Measurements from ENCODE around the gene MAP7.
"Not testable (repeated sequence)": the region's sequence is repeated elsewhere in the genome, so short reads cannot be mapped to it uniquely, and the experiment has no call there.

The MAP7 gene

DNA sequence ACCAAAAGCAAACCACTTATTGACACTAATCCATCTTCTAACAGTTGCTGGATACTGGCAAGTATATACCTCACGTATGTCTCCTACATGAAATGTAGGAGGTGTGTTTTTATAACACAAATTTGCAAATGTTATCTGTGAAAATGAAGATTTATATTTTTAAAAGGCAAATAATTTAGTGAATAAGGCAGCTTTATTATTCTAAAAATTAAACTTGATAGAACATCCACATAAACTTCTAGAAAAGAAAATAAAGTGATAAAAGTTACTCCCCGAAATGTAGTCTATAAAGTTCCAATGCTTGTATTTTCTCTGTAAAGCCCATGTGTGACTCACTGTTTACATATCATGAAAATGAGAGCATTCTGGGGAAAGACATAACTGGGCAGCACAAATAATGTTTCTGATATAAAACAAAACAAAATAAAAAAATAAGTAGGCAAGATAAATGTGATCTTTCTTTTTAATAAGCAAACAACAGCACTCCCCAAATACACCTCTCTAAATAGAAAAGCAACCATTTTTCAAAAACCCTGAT is 84.4 kb downstream of the MAP7 start:
- DNase-seq = no peak

DNA sequence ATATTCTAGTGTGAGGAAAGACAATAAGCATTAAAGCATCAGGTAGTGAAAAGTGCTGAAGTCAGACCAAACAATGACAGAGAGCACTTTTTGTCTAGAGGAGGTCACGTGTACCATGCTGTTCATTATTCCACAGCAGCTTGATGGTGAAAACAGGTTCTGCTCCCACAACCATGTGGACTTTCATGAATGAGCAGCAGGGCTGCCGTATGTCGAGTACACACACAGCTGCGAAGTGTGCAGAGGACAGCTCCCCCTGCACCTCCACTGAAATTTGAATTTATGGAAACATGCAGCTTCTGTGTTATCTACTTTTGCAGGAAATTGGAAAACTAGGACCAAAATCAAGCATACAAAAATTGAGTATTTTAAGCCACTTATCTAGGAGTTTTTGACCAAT is 85.3 kb downstream of the MAP7 start:
- no peak for DNase-seq

DNA sequence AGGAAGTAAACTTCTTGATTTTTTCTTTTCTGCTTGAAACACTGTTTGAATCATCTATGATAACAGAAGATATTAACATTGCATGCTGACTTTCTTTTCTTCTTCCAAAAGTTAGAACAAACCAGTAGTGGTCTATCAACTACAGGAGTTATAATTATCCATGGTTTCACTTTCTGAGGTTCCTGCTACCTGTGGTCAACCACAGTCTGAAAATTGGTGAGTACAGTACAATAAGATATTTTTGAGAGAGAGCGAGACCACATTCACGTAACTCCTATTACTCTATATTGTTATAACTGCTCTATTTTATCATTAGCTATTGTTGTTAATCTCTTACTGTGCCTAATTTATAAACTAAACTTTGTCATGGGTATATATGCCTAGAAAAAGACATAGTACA is 86.1 kb downstream of the MAP7 start:
- DNase-seq = no peak

DNA sequence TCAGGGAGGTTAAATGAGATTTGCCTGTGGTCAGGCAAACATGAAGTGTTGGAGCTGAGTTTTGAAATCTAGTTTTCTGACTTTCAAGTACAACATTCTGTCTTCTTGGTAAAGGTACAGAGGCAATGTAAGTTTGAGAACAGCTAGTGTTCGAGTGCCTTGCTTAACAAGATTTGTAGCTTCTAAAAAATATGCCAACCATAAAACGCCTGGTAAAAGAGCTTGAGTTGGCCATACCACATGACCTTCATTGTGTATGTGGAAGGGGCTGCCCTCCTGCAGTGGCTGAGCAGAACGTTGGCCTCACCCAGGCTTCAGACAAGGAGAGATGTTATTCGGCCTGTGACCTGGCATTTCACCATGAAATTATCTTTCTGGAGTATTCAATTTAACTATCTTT is 86.5 kb downstream of the MAP7 start:
- no peak for DNase-seq

DNA sequence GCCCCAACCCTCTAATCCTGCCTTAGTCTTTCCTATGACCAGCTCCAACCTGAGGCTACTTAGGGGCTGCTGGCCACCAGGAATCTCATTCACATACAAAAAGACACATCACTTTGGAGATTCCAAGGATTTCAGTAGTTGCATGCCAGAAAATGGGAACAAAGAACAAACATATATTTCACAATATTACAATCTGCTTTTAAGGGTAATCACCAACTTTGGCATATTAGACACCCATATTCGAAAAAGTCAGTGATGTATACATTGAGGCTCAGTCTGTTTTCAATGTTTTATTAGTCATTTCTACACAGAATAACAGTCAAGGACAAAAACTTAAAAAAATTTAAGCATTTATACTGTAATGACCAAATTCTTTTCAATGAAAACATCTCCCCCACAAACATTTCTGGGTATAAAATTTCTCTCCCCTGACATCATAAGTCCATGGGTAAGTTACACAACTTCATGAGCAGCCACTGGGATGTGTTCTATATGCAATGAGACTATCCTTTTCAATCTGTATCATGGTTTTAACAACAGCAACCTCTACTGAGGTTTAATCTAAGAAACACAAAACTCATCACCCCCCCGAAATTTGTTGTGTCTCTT is 103.5 kb downstream of the MAP7 start:
- no peak for DNase-seq

DNA sequence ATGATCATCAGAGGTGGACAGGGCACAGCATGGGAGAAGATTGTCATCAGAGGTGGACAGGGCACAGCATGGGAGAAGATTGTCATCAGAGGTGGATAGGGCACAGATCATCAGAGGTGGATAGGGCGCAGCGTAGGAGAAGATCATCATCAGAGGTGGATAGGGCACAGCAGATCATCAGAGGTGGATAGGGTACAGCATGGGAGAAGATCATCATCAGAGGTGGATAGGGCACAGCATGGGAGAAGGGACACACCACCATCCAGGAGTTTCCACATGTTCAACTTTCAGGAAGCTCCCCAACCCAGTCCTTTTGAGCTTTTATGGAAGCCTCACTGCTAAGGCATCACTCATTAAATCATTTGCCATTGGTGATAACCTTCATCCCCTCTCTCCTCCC is 104.1 kb downstream of the MAP7 start:
- no peak for DNase-seq

DNA sequence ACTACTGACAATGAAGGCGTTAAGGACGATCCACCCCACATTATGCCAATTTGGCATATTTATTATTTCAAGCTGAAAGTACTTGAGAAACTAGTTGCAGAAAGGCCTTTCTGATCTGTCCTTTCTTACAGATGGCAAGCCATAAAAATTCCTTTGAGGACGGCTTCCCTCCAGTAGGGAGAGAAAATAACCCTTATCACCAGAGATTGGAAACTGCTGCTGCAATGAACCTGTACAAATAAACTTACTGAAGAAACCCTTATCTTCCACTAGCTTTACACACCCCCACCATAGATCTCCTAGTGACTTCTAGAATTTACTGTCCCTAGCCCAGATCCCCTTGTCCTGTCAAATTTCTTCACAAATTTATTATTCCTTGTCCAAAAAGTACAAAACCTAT is 105.2 kb downstream of the MAP7 start:
- DNase-seq = no peak

DNA sequence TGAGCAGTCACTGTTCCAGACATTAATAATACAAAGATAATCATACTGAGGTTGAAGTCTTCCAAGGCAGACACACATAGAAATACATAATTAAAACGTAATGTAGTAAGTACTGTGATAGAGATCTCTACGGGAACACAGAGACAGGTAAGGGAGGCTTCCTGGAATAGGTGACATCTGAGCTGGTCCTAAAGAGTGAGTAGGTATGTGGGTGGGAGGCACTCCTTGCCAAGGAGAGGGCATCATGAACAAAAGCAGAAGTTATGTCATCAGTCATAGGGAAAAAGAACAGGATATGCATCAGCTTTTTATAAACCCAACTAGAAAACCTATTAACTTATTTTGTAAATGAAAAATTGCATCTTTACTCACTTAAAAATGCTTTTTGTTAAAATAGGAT is 110.0 kb downstream of the MAP7 start:
- no peak for DNase-seq

DNA sequence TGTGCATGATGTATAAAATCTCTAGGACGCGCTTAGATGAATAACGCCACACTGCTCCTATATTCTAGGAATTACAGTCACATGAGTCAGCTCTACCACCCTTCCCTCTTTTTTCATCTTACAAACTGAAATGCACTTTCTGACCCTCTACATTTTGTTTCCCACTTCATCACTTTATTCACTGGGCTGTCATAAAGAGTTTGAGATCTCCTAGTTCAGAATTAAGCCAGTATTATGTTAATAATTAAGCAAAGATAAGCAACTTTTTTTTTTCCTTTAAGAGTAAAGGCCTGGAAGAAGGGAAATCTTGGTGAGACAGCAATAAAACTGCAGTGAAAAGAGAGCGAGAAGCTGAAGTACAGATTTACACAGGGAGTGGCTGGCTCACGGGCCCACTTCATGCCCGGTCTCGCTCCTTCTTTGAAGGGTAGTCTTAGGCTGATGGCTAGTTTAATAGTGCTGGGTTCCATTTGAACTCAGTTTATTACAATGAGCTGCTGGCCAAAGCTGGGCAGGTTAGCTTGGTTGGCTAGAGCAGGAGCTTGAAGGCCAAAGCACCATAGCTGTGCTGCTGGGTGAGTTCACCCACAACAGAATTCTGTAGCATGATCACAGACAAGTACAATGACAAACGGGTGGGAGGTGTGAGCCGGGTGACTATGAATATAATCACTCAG is 110.6 kb downstream of the MAP7 start:
- no peak for DNase-seq

DNA sequence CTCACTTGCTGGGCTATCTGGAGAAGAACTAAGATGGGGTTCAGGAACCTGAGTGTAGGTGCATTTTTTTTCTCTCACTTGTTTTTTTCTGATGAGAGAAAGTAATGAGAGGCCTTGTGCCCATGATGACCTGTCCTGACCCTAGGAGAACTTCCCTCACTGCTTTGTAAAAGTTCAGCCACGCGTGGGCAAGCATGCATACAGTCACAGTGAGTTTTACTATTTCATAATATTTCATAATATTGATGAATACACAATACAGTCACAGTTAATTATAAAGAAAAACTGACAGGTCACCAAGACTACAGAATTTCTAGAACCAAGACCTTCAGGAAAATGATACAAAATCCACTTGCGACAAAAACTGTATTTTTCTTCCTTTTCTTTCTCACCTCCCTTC is 111.8 kb downstream of the MAP7 start:
- no peak for DNase-seq

DNA sequence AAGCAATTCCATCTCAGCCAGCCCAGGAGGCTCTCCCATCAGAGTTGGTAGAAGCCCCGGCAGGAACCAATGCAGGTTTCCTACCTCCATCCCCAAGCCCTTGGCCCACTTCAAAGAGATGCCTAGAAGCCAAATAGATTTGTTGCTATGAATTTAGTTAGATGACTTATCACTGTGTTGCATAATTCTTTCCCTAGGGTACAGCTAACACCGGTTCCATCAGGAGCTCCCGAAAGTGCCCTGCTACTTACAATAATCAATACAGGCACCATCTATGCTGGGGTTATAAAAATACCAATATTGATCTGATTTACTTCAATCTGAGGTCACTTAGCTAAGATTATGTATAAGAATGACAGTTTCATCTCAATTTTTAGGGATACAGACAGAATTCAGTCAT is 113.0 kb downstream of the MAP7 start:
- no peak for DNase-seq

DNA sequence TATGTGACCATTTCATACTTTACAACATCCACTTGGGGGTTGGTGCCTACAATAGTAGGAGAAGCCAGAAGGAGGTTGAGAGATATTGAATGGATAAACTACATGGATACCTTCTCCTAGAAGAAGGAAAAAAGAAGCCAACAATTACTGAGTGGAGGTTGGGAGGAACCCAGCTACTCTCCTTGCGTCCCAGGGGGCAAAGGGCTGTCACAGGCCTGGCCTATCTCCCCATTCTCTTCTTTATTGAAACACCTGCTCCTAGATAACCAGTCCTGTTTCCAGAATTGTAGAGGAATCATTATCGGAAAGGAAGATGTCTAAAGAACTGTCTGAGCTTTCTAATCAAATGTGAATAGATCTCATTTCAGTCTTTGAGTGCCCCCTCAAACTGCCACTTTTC is 115.1 kb downstream of the MAP7 start:
- no peak for DNase-seq

DNA sequence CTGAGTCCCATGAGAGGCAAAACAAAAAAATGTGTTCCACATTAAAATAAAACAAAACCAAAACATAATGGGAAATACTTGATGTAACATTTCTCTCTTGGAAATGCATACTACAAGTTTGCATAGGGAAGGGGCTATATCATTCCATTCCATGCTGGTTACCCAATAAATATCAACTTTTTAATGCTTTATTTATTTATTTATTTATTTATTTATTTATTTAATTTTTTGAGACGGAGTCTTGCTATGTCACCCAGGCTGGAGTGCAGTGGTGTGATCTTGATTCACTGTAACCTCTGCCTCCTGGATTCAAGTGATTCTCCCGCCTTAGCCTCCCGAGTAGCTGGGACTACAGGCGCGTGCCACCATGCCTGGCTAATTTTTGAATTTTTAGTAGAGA is 118.9 kb downstream of the MAP7 start:
- not testable (repeated sequence) for DNase-seq

DNA sequence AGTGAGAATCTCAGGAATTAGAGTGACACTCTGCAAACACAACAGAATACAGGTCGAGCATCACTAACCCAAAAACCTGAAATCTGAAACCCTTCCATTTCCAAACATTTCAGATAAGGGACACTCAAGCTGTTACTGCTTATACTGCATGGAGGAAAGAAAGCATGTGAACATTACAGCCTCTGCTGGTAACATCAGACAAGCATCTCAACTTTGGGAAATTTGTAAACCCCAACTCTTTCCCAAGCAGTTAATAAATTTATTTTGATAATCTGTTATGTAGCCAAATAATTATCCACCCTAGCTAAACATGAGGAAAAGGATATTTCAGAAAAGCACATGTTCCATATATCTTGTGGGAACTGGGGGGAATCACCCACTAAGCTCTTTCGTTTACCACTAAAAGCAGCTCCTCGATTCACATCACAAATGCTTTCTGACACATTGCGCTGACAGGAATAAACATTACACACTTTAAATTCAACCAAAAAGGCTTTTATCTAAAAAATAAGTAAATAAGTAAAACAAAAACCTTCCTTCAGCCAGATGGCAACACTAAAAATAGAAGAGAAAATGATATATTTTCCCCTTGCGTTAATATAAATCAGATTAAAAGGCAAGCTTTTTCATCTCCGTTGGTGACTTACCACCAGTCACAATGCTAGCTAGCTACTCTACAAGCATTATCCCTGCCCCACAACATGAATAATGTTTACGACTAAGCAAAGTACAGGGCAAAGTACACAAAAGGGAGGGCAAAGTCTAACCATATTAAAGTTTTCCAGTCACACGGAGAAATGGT is 120.8 kb downstream of the MAP7 start:
- no peak for DNase-seq

DNA sequence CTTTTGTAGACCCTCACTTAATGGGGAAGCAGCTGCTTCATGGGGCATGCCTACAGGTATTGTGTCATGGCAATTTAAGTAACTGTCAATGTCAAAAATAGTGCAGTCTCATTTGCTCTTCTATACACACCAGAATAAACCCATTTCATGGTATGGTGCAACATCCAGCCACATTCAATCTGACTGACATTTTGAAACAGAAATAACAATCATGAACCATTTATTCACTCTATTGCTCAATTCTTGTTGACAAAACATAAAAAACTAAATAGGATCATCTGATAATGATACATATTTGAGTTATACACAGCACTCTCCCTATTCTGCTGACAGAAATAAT is 122.9 kb downstream of the MAP7 start:
- no peak for DNase-seq

DNA sequence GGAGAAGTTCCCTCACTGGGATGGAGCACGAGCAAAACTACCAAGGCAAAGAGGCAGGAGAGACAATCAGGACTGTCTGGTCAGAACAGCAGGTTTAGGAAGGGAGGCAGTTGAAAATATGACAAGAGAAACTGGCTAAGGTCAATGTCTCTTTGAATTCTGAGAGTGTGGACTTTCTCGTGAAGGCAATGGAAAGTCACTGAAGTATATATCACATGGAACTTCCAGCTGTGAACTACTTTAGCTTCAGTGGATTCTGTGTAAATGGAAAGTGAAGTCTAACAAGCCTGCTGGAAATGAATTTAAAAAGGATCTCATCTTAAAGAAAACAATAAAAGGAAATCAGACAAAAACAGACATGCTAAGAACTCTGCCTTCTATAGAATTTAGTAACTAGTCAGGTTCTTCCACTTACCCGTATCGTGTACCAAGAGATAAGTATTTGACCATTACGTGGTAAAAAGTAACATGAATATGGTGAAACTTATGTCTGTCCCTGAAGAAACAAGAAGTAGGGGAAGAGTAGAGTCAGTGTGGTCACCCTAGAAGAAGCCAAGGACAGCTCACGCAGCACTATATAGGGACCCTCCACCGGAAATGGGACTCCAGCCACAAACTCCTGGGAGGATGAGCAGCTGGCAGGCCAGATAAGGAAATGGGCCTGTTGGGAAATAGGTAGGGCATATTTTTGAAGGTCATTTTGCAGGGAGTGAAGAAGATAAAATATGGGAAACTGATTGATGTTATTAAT is 123.4 kb downstream of the MAP7 start:
- DNase-seq = no peak

DNA sequence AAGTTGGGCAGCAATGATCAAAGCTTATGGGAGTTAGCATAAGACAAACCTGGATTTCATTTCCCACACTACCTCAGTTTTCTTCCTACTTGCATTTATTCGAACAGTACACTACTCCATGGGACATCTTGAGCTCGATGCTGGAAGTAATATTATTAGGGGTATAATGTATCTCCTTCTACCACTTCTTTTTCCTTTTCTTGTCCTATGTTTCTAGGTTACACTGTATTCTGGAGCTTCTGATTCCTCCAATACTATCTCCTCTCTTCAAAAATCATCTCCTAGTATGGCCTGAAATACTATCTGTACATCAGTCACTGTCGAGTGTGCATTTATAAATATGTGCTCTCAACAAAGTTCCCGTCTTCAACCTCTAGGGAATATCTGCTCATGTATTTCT is 124.4 kb downstream of the MAP7 start:
- no peak for DNase-seq

DNA sequence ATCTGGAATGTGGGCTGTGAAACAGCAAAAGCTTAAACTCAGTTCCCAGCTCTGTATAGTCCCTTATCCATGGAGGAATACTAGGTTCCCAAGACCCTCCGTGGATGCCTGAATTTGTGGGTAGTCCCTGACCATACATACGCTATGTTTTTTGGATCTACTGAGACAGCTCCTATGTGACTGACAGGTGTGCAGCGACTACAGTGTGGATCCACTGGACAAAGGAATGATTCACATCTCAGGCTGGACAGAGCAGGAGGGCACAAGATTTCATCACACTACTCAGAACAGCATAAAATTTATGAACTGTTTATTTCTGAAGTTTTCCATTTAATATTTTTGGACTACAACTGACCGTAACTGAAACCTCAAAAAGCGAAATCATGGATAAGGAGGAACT is 125.3 kb downstream of the MAP7 start:
- no peak for DNase-seq

DNA sequence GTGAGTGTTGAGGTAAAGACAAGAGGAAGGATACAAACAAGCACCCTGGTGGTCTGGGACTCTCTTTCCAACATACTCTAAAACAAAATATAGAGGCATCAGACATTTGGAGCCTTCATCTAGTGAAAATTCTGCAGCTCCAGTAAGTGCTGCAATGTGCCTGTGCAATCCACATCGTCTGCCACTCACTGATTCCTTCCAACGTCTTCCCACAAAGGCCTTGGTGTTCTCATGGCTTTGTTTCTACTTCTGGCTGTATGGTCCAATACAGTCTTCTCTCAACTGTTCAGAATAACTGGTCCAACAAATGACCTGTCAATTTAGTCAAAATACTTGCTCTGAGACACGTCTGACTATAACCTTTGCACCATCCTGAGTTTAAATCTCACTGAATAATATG is 125.8 kb downstream of the MAP7 start:
- DNase-seq = no peak

DNA sequence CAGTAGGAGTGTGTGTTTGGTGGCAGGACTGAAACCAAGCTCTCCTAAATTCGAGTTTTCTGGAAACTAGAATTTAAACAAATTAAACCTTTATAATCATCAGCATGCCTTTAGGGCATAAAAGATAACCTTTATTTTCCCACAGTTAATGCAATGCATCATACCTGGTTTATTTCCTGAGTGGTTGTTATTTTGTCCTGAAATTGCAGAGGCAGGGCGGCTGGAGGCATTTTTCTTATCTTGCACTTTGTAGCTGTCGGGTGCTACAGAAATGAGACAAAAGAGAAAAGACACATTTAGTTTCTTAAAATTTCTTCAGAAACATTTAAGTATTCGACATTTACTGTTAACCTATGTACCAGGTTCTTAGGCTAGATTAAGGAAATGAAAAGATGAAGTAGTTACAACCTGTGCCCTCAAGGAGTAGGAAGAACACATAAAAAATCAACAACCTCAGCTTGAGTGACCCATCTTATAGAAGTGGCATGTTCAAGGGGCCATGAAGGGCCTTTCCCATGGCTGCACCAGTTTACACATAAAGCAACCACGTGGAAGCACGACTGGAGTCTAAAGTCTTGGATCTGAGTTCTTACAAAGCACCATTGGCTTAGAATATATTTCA is 128.6 kb downstream of the MAP7 start:
- DNase-seq = no peak

DNA sequence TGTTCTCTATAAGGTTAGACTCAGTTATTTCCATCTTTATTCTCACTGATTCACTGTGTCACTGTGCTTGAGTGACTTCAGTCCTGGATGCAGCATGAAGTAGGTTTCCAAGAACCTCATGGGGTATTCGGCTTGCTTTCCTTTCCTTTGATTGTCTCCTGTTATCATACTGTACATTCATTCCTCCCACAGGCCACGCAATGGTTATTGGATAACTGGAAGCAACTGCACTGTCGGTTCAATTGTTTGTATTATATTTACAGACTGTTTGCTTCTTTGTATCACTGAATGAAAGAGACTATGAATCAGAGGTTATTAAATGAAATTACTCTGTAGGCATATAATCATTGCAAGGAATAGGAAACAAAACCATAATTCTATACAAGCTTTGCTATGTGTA is 129.4 kb downstream of the MAP7 start:
- no peak for DNase-seq

DNA sequence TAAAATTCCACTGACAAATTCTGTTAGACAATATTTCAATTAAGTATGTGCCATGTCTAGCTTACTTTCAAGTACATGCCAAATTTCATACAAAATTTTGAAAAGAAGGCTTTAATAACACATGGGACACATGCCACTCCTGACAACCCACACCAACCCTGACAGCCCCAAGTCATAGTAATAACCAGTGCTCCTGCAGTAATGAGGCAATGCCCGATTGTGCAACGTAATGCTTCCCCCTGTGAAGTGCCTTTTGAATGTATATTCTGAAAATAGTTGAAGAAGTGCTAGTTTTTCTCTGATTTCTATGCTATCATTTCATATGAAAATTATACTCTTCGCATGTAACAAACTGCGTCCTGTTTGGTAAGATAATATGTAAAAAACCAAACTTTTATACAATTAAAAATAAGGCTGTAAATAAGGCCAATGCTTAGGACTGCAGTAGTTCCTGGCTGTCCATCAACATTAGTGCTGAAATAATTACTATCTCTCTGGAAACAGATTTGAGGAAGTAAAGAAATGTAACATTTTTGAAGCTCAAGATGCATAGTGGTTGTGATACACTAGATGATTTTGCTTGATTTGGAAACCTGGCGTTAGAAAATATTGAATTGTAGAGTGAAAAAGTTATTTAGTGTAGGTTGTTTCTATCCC is 134.7 kb downstream of the MAP7 start:
- no peak for DNase-seq

DNA sequence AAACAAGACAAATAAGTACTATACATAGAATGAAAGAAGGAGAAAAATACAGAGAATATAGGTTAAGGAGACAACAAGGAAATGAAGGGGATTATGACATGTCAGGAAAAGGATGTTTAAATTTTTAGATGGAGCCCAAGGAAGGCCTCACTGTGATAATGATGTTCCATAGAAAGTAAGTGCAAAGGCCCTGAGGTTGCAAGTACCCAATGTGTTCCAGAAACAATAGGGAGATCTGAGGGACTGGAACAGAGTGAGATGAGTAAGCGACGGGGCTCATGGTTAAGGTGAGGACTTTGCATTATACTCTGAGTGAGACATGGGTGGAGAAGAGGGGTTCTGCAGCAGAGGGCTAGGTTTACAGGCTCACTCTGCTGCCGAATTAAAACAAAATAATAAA is 137.8 kb downstream of the MAP7 start:
- no peak for DNase-seq

Measured in NCI-H524 treated with DMSO at 0.1 percent for 48 hours (cell line).